Stomach (tissue), 9 donors: ENCODE results near the gene BFSP1. TPM values are rescaled to one million over a fixed set of nuclear protein-coding genes. Genes with fewer than 3 reads are reported as not detected.

Source experiments
- DNase-seq, 2 donors: peaks; one replicate each; pipeline versions ENCODE4 v3.0.0 to v3.0.0-alpha.2; 2013 to 2019
- H3K27ac ChIP-seq, 5 donors: fragments of 200-600 bp in 4 of 5; sonication (generic) in 4 of 5; one replicate each; pipeline ENCODE4 v1.5.1; 2013 to 2019; ENCODE audit warnings: mild to moderate bottlenecking in 1 of 5, moderate library complexity in 1 of 5
- H3K27me3 ChIP-seq, 3 donors: fragments of 200-600 bp; sonication (generic); one replicate each; pipeline ENCODE4 v1.5.1; 2017 to 2019; ENCODE audit warnings: mixed run types in 1 of 3
- H3K36me3 ChIP-seq, 4 donors: fragments of 200-600 bp; sonication (generic); 1 replicate in 3 of 4; 2 replicates in 1 of 4; pipeline ENCODE4 v1.5.1; 2016 to 2019
- H3K4me1 ChIP-seq, 4 donors: fragments of 200-600 bp; sonication (generic); one replicate each; pipeline ENCODE4 v1.5.1; 2016 to 2019
- H3K4me3 ChIP-seq, 4 donors: fragments of 200-600 bp; sonication (generic) in 3 of 4; one replicate each; pipeline ENCODE4 v1.5.1; 2016 to 2019; ENCODE audit warnings: mild to moderate bottlenecking in 1 of 4
- H3K9me3 ChIP-seq, 4 donors: fragments of 200-600 bp; sonication (generic); one replicate each; pipeline ENCODE4 v1.5.1; 2016 to 2019
- EP300 ChIP-seq: sonication (generic); formaldehyde crosslinking; IDR thresholded peaks from one replicate; pipeline ENCODE4 v1.6.1; 2017; ENCODE audit warnings: antibody characterized with exemption
- POLR2A ChIP-seq, 4 donors: fragments of 450-650 bp; IDR thresholded peaks; one replicate each; pipeline ENCODE4 v1.6.1; 2016; ENCODE audit warnings: antibody characterized with exemption in 4 of 4, control low read depth in 2 of 4, mild to moderate bottlenecking in 1 of 4, moderate library complexity in 1 of 4
- POLR2AphosphoS5 ChIP-seq, 3 donors: sonication (generic); formaldehyde crosslinking; IDR thresholded peaks; one replicate each; pipeline ENCODE4 v1.6.1; 2016; ENCODE audit warnings: antibody characterized with exemption in 3 of 3
- WGBS, 5 donors: extraction: QIAGEN DNeasy Blood & Tissue Kit in 3 of 5; methylation state at CpG; one replicate each; pipeline versions ENCODE4 v1.1.5 to v1.1.7; 2013 to 2018; 5-methylcytosine and 5-hydroxymethylcytosine counted together
- intact Hi-C: fragments of 100-400 bp; cut with DNase I; formaldehyde crosslinking; loops from one replicate; pipeline ENCODE4 v1.15.1; 2023; ENCODE audit warnings: low total_unique reads
- polyA plus RNA-seq, 3 donors: library from polyadenylated mRNA; stranded (reverse); fragments of 200-250 nt; gene quantifications; one replicate each; pipeline ENCODE4 v1.2.3, GENCODE V29; 2013
- total RNA-seq, 5 donors: library from RNA; depleted of rRNA; stranded (reverse); fragments of >200 nt; gene quantifications; one replicate each; pipeline versions ENCODE4 v1.1.0 to v1.2.3, GENCODE V29; 2014 to 2016
- TF ChIP-seq, protein P1 (sequence below), 7 experiments: fragments of 450-650 bp in 4 of 7; fragments of 200-600 bp in 3 of 7; sonication (generic) in 3 of 7; IDR thresholded peaks; one replicate each; pipeline ENCODE4 v1.5.1; 2016 to 2019; ENCODE audit warnings: antibody characterized with exemption in 7 of 7, control low read depth in 2 of 7, mild to moderate bottlenecking in 1 of 7
- donor health status: healthy with polysubstance abuse.
- donor health status: Bipolar disorder and iron deficiency.
- donor health status: healthy.

BFSP1 gene
- total and polyA plus RNA-seq, 8 donors = 0.70 to 7.1 (median 1.7) TPM; not detected in 3

DNA sequence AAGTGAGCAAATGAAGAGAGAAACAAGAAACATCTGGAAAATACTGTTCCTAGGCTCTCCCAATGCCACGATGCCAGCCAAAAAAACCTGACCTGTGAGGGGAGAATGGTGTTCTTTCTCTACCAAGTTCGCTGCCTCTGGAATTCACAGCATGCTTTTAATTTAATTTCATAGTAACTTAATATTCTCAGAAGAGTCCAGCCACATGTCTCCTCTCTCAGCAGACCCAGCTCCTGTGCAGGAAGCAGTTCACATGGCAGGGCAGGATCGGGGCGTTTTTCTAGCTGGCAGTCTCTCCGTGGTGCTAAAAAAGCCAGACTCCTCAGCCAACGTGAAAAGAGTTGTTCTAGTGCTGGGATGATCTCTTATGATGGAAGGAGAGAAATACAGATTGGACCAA is 57.5 kb downstream of the BFSP1 start:
- no peak overlapping the region for H3K27ac ChIP-seq
- H3K36me3 ChIP-seq = no peaks in the 10 kb centered on the region
- no peak for DNase-seq
- H3K9me3 ChIP-seq = no peaks in the 10 kb centered on the region
- no peak overlapping the region for H3K4me3 ChIP-seq
- no peaks in the 10 kb centered on the region for H3K27me3 ChIP-seq
- TF ChIP-seq, protein P1, sequence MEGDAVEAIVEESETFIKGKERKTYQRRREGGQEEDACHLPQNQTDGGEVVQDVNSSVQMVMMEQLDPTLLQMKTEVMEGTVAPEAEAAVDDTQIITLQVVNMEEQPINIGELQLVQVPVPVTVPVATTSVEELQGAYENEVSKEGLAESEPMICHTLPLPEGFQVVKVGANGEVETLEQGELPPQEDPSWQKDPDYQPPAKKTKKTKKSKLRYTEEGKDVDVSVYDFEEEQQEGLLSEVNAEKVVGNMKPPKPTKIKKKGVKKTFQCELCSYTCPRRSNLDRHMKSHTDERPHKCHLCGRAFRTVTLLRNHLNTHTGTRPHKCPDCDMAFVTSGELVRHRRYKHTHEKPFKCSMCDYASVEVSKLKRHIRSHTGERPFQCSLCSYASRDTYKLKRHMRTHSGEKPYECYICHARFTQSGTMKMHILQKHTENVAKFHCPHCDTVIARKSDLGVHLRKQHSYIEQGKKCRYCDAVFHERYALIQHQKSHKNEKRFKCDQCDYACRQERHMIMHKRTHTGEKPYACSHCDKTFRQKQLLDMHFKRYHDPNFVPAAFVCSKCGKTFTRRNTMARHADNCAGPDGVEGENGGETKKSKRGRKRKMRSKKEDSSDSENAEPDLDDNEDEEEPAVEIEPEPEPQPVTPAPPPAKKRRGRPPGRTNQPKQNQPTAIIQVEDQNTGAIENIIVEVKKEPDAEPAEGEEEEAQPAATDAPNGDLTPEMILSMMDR (IDR thresholded peaks at IDR 0.05) = no peak
- TF ChIP-seq EP300 (no peak), POLR2A (IDR thresholded peaks at IDR 0.05) (no peak), POLR2AphosphoS5 (IDR thresholded peaks at IDR 0.05) (no peak)
- WGBS, 5 donors = 79 to 88% (median 82%) methylated on average over 6 of the region's 6 CpGs
- intact Hi-C loops = no loop called here
- H3K4me1 ChIP-seq = no peaks in the 10 kb centered on the region

DNA sequence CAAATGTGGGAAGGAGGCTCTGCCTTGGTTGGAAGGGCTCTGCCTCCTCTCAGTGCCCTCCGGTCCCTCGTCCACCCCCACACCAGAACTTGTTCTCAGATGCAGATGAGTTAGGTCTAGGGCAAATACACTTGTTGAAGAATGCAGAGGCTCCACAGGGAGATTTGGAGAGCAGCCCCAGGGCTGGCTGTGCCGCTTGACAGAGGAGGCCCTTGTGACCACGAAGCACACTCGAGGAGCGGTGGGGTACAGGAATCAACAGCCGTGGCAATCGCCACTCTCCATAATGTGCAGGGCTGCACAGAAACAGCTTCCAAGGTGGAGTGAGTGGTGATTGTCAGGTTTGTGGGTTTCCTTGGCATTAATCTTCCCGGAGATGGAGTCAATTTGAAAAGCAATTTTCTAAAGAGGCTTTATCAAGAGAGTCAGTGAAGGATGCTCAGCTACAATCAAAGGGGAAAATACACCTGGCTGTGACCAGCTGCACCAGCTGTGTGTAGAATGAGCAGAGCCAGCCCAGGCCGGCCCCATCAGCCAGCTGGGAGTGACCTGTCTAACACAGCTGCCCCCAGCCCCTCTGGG is 59.5 kb downstream of the BFSP1 start:
- no peaks in the 10 kb centered on the region for H3K36me3 ChIP-seq
- DNase-seq = no peak
- H3K27me3 ChIP-seq = no peaks in the 10 kb centered on the region
- H3K27ac ChIP-seq = no peak overlapping the region
- intact Hi-C loops = no loop called here
- 69 to 84% (median 82%) methylated on average over 10 of the region's 10 CpGs for WGBS, 5 donors
- H3K9me3 ChIP-seq = no peaks in the 10 kb centered on the region
- no peak overlapping the region for H3K4me3 ChIP-seq
- TF ChIP-seq, protein P1 (IDR thresholded peaks at IDR 0.05) = no peak
- TF ChIP-seq POLR2A (IDR thresholded peaks at IDR 0.05) = no peak
- no peak for TF ChIP-seq POLR2AphosphoS5 (IDR thresholded peaks at IDR 0.05)
- TF ChIP-seq EP300 = no peak
- H3K4me1 ChIP-seq = no peaks in the 10 kb centered on the region

DNA sequence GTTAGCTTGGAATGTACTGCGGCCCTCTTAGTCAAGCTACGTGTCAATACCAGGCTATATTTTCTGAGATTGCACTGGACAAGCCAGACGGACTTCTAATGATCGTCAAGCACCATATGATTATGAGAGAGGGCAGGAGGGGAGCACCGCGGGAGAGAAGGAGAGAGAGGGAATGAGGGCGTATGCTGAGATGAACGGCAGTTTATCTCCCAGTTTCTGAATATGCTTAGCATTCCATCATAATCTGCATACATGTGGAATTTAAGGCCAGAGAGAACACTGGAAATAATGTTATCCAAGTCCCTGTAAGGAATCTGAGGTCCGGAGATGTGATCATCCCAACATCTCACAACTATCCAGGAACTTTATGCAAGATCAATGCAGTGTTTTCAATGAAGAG is 60.2 kb downstream of the BFSP1 start:
- no peaks in the 10 kb centered on the region for H3K27me3 ChIP-seq
- no peak overlapping the region for H3K4me3 ChIP-seq
- DNase-seq = no peak
- intact Hi-C loops = no loop called here
- no peak overlapping the region for H3K27ac ChIP-seq
- H3K9me3 ChIP-seq = no peaks in the 10 kb centered on the region
- no peaks in the 10 kb centered on the region for H3K36me3 ChIP-seq
- TF ChIP-seq, protein P1 (IDR thresholded peaks at IDR 0.05) = no peak
- TF ChIP-seq POLR2A (IDR thresholded peaks at IDR 0.05) = no peak
- TF ChIP-seq EP300 = no peak
- TF ChIP-seq POLR2AphosphoS5 (IDR thresholded peaks at IDR 0.05) = no peak
- WGBS, 5 donors = 88 to 93% (median 90%) methylated on average over 9 of the region's 9 CpGs
- no peaks in the 10 kb centered on the region for H3K4me1 ChIP-seq

DNA sequence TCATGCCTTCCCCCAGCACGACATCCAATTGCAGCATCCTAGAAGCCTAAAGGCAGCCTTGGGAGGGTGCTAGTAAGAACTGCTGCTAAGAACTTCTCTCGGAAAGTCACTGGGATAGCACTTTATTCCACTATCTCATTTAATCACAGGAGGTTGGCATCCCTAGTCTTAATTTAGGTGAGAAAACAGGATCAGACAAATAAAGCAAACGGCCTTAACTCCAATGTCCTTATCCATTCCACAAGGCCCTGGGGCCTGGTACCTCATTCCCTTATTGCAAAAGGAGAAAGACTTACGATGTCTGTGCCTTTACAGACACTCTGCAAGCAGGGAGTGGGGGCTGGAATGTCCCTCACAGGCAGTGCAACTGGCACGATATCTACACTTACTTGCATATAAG is 60.7 kb downstream of the BFSP1 start:
- Histone ChIP-seq H3K4me1 (no peaks in the 10 kb centered on the region), H3K4me3 (no peak overlapping the region), H3K27me3 (no peaks in the 10 kb centered on the region), H3K9me3 (no peaks in the 10 kb centered on the region), H3K36me3 (no peaks in the 10 kb centered on the region), H3K27ac (no peak overlapping the region)
- TF ChIP-seq POLR2A (IDR thresholded peaks at IDR 0.05) (no peak), EP300 (no peak), POLR2AphosphoS5 (IDR thresholded peaks at IDR 0.05) (no peak)
- TF ChIP-seq, protein P1 (IDR thresholded peaks at IDR 0.05) = no peak
- WGBS, 5 donors = 88 to 95% (median 90%) methylated on average over 5 of the region's 5 CpGs
- no peak for DNase-seq
- intact Hi-C loops = no loop called here
